Hepatocyte (in vitro differentiated cells): ENCODE measurements around the gene SYTL3.

Source experiments
- CTCF ChIP-seq: fragments of 200-600 bp; sonication (generic); IDR thresholded peaks from 2 replicates; pipeline ENCODE4 v1.5.1; 2016; ENCODE audit warnings: antibody characterized with exemption, mild to moderate bottlenecking; ENCODE audit not compliant: poor library complexity
- EZH2 ChIP-seq: fragments of 200-600 bp; sonication (generic); IDR thresholded peaks from 2 replicates; pipeline ENCODE4 v1.6.1; 2016; ENCODE audit warnings: antibody characterized with exemption, mild to moderate bottlenecking, borderline replicate concordance

- no peak for TF ChIP-seq CTCF
- TF ChIP-seq EZH2: no peak
Measured at GRCh38 chr6:158772172-158772571, 122.3 kb downstream of the SYTL3 start.
